IPS DF 6.9 (cell line): ENCODE measurements around the gene TCEAL4.
"Not testable (repeated sequence)": the region's sequence is repeated elsewhere in the genome, so short reads cannot be mapped to it uniquely, and the experiment has no call there.

ENCODE experiments used
- DNase-seq: peaks from one replicate; pipeline ENCODE4 v3.0.0-alpha.2; 2013; ENCODE audit warnings: low read depth, low spot score
- H3K27ac ChIP-seq: one replicate; pipeline ENCODE4 v1.5.1; 2013; ENCODE audit warnings: low read length, control low read depth
- H3K27me3 ChIP-seq: 2 replicates; pipeline ENCODE4 v1.6.1; 2013; ENCODE audit warnings: mild to moderate bottlenecking, low read length; ENCODE audit not compliant: control insufficient read depth, insufficient read depth
- H3K36me3 ChIP-seq: 2 replicates; pipeline ENCODE4 v1.6.1; 2013; ENCODE audit warnings: low read length; ENCODE audit not compliant: control insufficient read depth, insufficient read depth
- H3K4me1 ChIP-seq: 2 replicates; pipeline ENCODE4 v1.6.1; 2013; ENCODE audit warnings: low read length; ENCODE audit not compliant: control insufficient read depth, insufficient read depth
- H3K4me3 ChIP-seq: 2 replicates; pipeline ENCODE4 v1.5.1; 2013; ENCODE audit warnings: mild to moderate bottlenecking, low read length
- H3K9me3 ChIP-seq: 2 replicates; pipeline ENCODE4 v1.6.1; 2013; ENCODE audit warnings: low read length, inconsistent platforms; ENCODE audit not compliant: control insufficient read depth, insufficient read depth
- WGBS: extraction: QIAGEN DNeasy Blood & Tissue Kit; methylation state at CpG from one replicate; pipeline ENCODE4 v1.1.7; 2013; ENCODE audit warnings: mixed read lengths, missing lambda C conversion rate; ENCODE audit not compliant: insufficient read length, insufficient coverage; 5-methylcytosine and 5-hydroxymethylcytosine counted together

The TCEAL4 gene

DNA sequence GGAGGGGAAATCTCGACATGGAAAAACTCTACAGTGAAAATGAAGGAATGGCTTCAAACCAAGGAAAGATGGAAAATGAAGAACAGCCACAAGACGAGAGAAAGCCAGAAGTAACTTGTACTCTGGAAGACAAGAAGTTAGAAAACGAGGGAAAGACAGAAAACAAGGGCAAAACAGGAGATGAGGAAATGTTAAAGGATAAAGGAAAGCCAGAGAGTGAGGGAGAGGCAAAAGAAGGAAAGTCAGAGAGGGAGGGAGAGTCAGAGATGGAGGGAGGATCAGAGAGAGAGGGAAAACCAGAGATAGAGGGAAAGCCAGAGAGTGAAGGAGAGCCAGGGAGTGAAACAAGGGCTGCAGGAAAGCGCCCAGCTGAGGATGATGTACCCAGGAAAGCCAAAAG is 1.3 kb downstream of the TCEAL4 start:
- DNase-seq = no peak
- Histone ChIP-seq H3K4me1 (no peaks in the 10 kb centered on the region), H3K36me3 (no peaks in the 10 kb centered on the region; the same call in 1 of the 2 replicates), H3K27me3 (no peaks in the 10 kb centered on the region), H3K27ac (no peak overlapping the region), H3K9me3 (no peaks in the 10 kb centered on the region), H3K4me3 (no peak overlapping the region)
- WGBS = no CpG with 5 or more reads among the region's 4 CpGs

DNA sequence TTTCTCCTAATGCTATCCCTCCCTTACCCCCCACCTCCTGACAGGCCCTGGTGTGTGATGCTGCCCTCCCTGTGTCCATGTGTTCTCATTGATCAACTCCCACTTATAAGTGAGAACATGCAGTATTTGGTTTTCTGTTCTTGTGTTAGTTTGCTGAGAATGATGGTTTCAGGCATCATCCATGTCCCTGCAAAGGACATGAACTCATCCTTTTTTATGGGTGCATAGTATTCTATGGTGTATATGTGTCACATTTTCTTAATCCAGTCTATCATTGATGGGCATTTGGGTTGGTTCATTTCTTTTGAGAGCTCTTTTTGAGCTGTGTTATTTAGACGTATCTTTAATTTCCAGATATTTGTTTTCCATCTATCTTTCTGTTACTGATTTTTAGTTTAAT is 7.0 kb downstream of the TCEAL4 start:
- not testable (repeated sequence) for H3K4me1 ChIP-seq, H3K9me3 ChIP-seq, H3K27me3 ChIP-seq, H3K4me3 ChIP-seq, H3K36me3 ChIP-seq, H3K27ac ChIP-seq, DNase-seq
- no CpG with 5 or more reads among the region's 1 CpG for WGBS

DNA sequence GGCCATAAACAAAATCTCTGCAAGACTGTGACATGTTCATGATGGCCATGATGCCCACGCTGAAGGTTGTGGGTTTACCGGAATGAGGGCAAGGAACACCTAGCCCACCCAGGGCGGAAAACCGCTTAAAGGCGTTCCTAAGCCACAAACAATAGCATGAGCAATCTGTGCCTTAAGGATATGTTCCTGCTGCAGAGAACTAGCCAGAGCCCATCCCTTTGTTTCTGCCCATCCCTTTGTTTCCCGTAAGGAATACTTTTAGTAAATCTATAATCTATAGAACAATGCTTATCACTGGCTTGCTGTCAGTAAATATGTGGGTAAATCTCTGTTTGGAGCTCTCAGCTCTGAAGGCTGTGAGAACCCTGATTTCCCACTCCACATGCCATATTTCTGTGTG is 9.9 kb downstream of the TCEAL4 start:
- H3K36me3 ChIP-seq, H3K4me1 ChIP-seq, H3K27ac ChIP-seq, H3K4me3 ChIP-seq, H3K27me3 ChIP-seq, H3K9me3 ChIP-seq, DNase-seq: not testable (repeated sequence)
- WGBS = no CpG with 5 or more reads among the region's 6 CpGs

DNA sequence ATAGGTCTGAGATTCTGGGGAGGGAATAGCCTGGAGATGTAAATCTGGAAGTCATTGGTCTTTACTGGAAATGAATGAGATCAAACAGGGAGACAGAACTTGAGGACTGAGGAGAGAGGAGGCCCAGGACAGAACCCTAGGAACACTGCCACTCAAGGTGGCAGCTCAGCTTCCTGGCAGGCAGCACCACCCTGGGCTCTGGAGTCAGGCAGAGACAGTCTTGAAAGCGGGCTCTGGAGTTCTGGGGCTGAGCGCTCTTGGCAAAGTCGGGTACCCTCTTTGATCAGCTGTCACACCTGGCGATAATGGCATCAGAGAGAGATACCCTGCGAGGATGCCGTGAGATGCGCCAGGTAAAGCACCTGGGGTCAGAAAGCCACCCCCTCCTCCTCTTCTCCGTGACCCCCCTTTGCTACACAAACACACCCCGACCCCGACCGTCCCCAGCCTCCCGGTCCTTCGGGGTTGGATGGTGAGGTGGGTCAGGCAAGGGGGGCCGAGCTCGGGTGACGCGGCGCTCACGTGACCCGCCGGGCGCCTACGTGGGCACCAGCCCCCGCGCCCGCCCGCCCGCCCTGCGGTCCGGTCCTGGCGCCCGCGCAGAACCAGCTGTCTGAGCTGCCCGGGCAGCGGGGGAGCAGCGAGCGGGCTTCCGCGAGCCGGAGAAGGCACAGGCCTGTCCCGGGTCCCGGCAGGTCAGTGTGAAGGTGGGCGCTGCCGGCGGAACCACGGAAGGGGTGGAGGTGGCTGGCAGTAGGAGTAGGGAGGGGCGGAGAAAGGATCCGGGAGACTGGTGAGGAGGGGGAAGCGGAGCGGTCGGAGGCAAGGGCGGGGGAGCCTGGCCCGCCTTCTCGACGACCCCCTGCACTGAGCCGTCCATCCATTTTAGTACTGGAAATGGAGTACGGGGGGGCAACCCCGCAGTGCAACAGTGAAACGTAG is 22.3 kb downstream of the TCEAL4 start, which contains the start of gene TCEAL3:
Gene TCEAL3, plus strand, starts transcription at position 600 of the 942 bp plus-strand sequence. CDS start 1,102 bp downstream, outside the sequence.
- H3K36me3 ChIP-seq = no peaks in the 10 kb centered on the region
- no peaks in the 10 kb centered on the region for H3K9me3 ChIP-seq
- no peaks in the 10 kb centered on the region for H3K27me3 ChIP-seq
- no peaks in the 10 kb centered on the region for H3K4me1 ChIP-seq
- no peak within 1 kb of the TSS for H3K27ac ChIP-seq
- peak within 1 kb of the TSS; percentile 75; the same call in 1 of the 2 replicates for H3K4me3 ChIP-seq
- no CpG with 5 or more reads among the region's 59 CpGs for WGBS
- DNase-seq = no peak

DNA sequence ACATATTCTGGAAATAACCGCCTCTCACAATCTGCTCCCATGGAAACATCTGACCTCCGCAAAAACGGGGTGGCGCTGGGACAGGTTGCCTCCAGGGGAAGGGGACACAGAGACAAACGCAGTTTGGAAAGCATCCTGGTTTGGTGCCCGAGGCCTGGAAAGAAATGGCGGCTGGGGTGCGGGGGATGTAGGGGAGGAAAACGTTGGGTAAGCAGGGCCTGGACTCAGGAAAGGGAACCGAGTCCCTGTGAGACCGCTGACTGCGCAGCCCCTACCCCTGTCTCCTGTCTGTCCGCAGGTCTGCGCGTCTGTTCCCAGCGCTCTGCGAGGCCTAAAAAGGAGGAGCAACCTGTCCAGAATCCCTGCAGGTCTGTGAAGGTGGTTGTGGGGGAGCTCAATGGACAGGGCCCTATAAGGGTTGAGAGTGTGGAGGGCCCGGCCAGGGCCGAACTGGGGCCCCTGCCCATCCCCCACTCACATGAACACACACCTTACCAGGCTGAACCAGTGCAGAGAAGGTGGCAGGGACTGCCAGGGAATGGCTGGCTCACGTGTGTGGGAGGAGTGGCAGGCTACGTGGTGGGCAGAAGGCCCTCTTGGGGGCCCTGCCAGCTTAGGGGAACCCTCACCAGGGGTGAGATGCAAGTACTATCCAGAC is 23.1 kb downstream of the TCEAL4 start:
- H3K4me1 ChIP-seq = no peaks in the 10 kb centered on the region
- DNase-seq = no peak
- H3K36me3 ChIP-seq = no peaks in the 10 kb centered on the region
- H3K9me3 ChIP-seq = no peaks in the 10 kb centered on the region
- H3K4me3 ChIP-seq = peak overlapping the region; percentile 75; the same call in 1 of the 2 replicates
- H3K27me3 ChIP-seq = no peaks in the 10 kb centered on the region
- no peak overlapping the region for H3K27ac ChIP-seq
- no CpG with 5 or more reads among the region's 21 CpGs for WGBS

DNA sequence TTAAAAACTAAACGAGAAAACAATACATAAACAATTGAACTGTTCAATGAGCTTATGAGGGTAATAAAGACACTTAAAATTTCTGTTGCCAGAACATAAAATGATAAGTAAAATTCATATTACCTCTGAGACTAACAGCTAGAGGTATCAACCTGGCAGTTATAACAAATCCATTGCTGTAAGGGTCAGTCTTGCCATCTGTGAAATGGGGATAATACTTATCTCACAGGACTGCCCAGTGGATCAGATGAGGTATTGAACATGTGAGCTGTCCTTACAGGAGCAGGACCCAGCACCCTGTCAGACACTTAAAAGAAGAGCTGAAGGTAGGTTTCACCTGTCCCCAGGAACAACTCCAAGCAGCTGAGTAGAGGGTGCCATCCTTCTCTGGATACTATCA is 25.0 kb downstream of the TCEAL4 start:
- no peaks in the 10 kb centered on the region for H3K4me1 ChIP-seq
- no peaks in the 10 kb centered on the region for H3K36me3 ChIP-seq
- DNase-seq = no peak
- H3K9me3 ChIP-seq = no peaks in the 10 kb centered on the region
- H3K27ac ChIP-seq = no peak overlapping the region
- H3K4me3 ChIP-seq = no peak overlapping the region
- no CpG with 5 or more reads among the region's 1 CpG for WGBS
- H3K27me3 ChIP-seq = no peaks in the 10 kb centered on the region

DNA sequence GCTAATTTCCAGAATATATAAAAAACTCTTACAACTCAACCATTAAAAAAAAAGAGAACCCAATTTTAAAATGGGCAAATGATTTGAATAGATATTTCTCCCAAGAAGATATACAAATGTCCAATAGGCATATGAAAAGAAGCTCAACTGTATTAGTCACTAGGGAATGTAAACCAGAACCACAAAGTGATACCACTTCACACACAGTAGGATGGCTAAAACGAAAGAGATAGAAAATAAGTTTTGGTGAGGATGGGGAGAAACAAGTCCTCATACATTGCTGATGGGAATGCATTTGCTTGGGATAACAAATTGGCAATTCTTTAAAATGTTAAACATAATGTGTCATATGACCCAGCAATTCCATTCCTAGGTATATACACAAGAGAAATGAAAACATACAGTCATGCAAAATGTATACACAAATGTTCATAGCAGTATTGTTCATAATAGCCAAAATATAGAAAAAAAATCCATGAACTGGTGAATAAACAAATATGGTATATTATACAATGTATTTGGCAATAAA is 28.1 kb downstream of the TCEAL4 start:
- H3K27ac ChIP-seq = no peak overlapping the region
- H3K27me3 ChIP-seq = no peaks in the 10 kb centered on the region
- no peak overlapping the region for H3K4me3 ChIP-seq
- no CpG with 5 or more reads among the region's 1 CpG for WGBS
- H3K9me3 ChIP-seq = no peaks in the 10 kb centered on the region
- no peaks in the 10 kb centered on the region for H3K36me3 ChIP-seq
- H3K4me1 ChIP-seq = no peaks in the 10 kb centered on the region
- no peak for DNase-seq

DNA sequence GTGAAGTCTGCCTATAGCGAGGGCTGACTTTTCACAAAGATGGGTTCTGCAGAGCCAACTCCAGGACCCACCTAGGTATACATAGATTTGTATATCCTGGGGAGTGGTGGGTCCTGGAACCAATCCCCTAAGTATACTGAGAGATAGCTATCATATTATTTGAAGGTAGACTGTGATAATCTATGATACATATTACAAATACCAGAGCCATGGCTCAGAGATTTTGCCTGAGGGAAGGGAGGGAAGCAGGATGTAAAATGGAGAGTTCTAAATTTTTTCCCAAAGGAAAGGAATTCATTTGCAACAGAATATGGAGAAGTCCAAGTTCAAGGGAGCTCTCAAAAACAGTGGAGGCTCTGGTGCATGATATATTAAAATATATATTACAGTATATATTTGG is 29.7 kb downstream of the TCEAL4 start:
- no peaks in the 10 kb centered on the region for H3K36me3 ChIP-seq
- DNase-seq = no peak
- no peaks in the 10 kb centered on the region for H3K4me1 ChIP-seq
- WGBS = no CpG with 5 or more reads among the region's 1 CpG
- no peak overlapping the region for H3K27ac ChIP-seq
- H3K9me3 ChIP-seq = no peaks in the 10 kb centered on the region
- no peak overlapping the region for H3K4me3 ChIP-seq
- no peaks in the 10 kb centered on the region for H3K27me3 ChIP-seq

DNA sequence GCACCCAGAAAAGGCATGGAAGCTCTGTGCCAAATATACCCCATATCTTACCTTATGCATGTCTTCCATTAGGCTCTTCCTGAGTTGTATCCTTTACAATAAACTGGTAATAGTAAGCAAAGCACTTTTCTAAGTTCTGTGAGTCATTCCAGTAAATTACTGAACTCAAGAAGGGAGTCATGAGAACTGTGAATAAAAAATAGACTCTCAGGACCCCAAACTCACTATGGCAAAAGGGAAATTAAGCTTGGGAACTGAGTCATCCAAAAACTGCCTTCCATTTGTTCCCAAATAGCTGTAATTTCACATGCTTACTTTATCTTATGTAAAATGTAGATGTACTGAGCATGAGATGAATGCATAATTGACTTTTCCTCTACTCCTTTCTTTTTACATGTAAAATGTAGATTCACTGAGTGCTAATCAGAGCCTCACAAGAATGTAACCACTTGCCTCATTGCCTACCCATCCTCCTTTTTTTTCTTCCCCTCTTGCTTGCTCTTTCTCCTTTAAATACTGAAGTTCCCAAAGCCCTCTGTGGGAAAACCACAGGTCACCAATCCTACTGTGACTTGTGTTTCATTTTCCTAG is 30.6 kb downstream of the TCEAL4 start:
- no peaks in the 10 kb centered on the region for H3K27me3 ChIP-seq
- DNase-seq = no peak
- no peaks in the 10 kb centered on the region for H3K36me3 ChIP-seq
- no peaks in the 10 kb centered on the region for H3K4me1 ChIP-seq
- no peak overlapping the region for H3K4me3 ChIP-seq
- H3K27ac ChIP-seq = no peak overlapping the region
- no peaks in the 10 kb centered on the region for H3K9me3 ChIP-seq

DNA sequence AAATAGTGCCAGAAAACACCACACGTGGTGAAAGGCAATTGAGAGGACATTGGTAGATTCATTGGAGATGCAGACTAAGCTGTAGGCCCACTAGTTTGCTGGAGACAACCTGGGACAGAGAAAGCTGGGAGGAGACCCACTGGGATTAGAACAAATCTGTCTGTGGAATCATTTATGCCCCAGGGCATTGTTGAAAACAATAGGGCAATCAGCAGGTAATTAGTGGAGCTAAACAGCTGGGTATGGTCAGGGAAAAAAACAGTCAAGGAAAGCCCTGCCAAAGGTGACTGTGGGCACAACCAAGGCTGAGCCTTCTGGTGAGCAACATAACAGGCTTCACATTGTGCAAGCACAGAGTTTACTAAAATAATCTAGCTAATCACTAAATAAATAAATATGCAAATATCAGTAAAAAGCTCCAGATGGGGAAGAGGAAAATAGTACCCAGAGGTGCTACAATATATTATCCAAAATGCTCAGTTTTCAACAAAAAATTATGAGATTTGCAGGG is 31.4 kb downstream of the TCEAL4 start:
- H3K4me1 ChIP-seq = no peaks in the 10 kb centered on the region
- no peak overlapping the region for H3K27ac ChIP-seq
- no peak overlapping the region for H3K4me3 ChIP-seq
- H3K9me3 ChIP-seq = no peaks in the 10 kb centered on the region
- H3K27me3 ChIP-seq = no peaks in the 10 kb centered on the region
- WGBS = no CpG with 5 or more reads among the region's 1 CpG
- H3K36me3 ChIP-seq = no peaks in the 10 kb centered on the region
- DNase-seq = no peak
